HG02623 (cell line): ENCODE measurements around the gene ZNF197.
"Not testable (repeated sequence)": the region's sequence is repeated elsewhere in the genome, so short reads cannot be mapped to it uniquely, and the experiment has no call there.

Experiments
- ATAC-seq: cut with Tn5 transposase; IDR thresholded peaks from one replicate; pipeline ENCODE4 v1.9.1; 2021; ENCODE audit warnings: moderate library complexity; ENCODE audit not compliant: unreplicated experiment

The ZNF197 gene

GRCh38 chr3:44624749-44625480 lies at the start of gene ZNF197:
TSS of gene ZNF197 (plus strand) at chr3:44625036. CDS start at chr3:44629155, 4,119 bp downstream.
- peak; percentile 93 for ATAC-seq

- ATAC-seq, result no peak
These were observed 48.2 kb upstream of the ZNF197 start for GRCh38 chr3:44576613-44577012.

- ATAC-seq, result not testable (repeated sequence)
These were observed 47.4 kb upstream of the ZNF197 start for GRCh38 chr3:44577354-44577952.

- ATAC-seq, result not testable (repeated sequence)
These were observed 46.5 kb upstream of the ZNF197 start for GRCh38 chr3:44578316-44578715.

- not testable (repeated sequence) for ATAC-seq
These were observed 45.8 kb upstream of the ZNF197 start for GRCh38 chr3:44578924-44579515.

GRCh38 chr3:44579749-44580148 lies 45.1 kb upstream of the ZNF197 start:
- not testable (repeated sequence) for ATAC-seq

GRCh38 chr3:44580971-44581370 lies 43.9 kb upstream of the ZNF197 start:
- ATAC-seq, result not testable (repeated sequence)

GRCh38 chr3:44584646-44585501 lies 40.0 kb upstream of the ZNF197 start, which contains the start of gene ZNF660:
TSS of gene ZNF660 (plus strand) at chr3:44584964. CDS start at chr3:44594194, 9,230 bp downstream.
- ATAC-seq, result peak; percentile 70

GRCh38 chr3:44596621-44597020 lies 28.2 kb upstream of the ZNF197 start:
- no peak for ATAC-seq

- no peak for ATAC-seq
These were observed 23.1 kb upstream of the ZNF197 start for GRCh38 chr3:44601749-44602148.

- ATAC-seq, result no peak
These were observed 12.2 kb upstream of the ZNF197 start for GRCh38 chr3:44612678-44613077.

GRCh38 chr3:44628716-44629115 lies 3.9 kb downstream of the ZNF197 start:
- no peak for ATAC-seq

GRCh38 chr3:44632193-44632592 lies 7.4 kb downstream of the ZNF197 start:
- no peak for ATAC-seq

- no peak for ATAC-seq
These were observed 17.5 kb downstream of the ZNF197 start for GRCh38 chr3:44642337-44642736.

- ATAC-seq, result no peak
These were observed 18.2 kb downstream of the ZNF197 start for GRCh38 chr3:44643024-44643423.

GRCh38 chr3:44647771-44648170 lies 22.9 kb downstream of the ZNF197 start:
- no peak for ATAC-seq

- peak; percentile 96 for ATAC-seq
These were observed 23.9 kb downstream of the ZNF197 start, which contains the start of gene ZNF35 for GRCh38 chr3:44648564-44649229. TSS of gene ZNF35 (plus strand) at chr3:44648732. CDS start at chr3:44651068, 2,336 bp downstream.

- ATAC-seq, result no peak
These were observed 24.9 kb downstream of the ZNF197 start for GRCh38 chr3:44649709-44650108.

- ATAC-seq, result no peak
These were observed 29.2 kb downstream of the ZNF197 start for GRCh38 chr3:44654039-44654438.

GRCh38 chr3:44659015-44659414 lies 34.2 kb downstream of the ZNF197 start:
- ATAC-seq, result no peak
